Stimulated activated CD4-positive, alpha-beta T cell treated with anti-CD3 and anti-CD28 coated beads, Interleukin-2, amount 100 ng/mL, for 48 hours (primary cell): Measurements from ENCODE around the gene ARHGEF6.

ENCODE experiments used
- DNase-seq, 2 donors: peaks; one replicate each; pipeline ENCODE4 v3.0.0-alpha.2; 2020

ARHGEF6 gene

DNA sequence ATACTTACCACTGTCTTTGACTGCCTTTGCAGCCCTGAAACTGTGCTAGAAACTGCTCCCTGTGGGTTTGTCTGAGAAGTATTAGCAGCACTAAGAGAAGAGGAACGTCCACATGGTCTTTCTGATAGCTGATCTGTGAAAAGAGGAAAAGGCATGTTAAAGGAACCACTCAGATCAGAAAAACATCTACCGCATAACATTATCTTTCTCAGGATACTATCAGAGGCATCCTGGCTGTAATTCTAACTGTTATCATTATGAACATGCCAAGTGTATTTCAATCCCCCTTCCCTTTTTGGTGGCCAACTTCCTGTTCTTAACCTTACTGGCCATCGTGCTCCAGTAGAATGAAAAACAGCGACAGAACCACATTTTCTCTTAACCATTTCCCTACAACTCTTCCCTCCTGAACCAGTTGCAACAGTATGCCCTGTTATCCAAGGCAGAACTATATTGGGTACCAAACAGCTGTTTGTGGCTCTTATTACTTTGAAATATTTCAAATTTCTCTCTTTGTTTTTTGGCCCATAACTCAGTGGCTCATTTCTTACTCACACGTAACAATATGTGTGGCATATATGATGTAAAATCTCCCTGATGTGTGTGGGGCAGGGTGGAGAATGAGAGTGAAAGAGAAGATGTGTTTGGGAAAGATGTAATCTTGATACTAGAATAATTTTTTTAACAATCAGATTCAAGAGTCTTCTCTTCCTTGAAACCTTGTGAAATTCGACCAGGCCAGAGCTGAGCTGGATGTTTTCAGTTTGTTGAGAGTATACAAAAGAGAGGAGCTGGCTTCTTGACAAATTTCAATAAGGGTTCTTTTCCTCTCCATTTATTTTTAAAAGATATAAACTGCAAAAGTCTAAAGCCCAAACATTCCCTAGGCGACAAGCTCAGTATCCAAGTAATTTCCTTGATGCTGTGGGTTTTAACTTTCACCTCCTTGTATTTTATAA lies 35.2 kb downstream of the ARHGEF6 start:
- no peak for DNase-seq

DNA sequence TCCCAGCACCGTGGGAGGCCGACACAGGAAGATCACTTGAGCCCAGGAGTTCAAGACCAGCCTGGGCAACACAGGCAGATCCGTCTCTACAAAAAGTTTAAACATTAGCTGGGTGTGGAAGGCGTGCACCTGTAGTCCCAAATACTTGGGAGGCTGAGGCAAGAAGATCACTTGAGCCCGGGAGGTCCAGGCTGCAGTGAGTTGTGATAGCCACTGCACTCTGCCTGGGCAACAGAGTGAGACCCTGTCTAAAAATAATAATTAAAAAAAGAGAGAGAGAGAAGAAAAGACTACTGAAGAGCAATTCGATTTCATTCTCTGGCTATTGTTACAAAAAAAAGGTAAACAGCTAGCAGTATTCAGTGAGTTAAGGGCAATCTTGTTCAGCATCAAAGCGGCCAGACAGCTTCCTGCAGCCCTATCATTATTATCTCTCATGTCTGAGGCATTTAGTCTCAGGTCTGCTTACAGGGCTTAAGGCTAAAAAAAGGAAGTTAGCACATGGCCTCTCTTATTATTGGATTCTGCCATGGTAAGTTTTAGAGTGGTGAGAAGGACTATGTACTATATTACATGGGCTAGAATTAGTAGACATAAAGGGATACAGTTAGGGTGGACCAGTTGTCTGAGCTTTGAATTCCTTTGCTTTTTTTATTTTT lies 37.9 kb downstream of the ARHGEF6 start:
- no peak for DNase-seq

DNA sequence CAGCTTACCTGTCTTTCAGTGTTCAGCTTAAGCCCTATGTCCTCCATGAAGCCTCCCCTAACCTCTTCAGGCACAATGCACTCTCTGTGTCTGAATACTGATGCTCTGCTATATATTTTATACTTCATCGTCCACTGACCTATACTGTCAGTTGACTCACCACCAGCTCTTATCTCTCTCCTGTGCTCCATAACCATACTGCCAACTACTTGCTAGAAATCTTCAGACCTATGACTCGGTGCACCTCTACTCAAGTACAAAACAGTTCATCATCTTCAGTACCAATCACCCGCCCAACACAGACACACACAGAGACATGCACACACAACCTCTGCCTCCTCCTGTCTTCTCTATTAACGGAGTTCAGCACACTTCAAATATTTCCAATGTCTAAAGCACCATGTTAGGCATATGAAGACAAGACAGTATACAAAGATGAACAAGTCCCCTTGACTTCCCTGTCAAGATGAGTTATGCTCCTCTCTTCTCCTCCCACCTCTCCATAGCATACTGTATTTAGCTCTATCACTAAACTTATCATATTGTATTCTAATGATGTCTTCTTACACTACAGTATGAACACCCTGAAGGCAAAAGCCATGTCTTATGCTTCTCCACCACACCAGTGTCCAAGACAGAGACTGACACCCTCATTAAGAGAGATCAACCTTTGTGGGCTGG lies 42.5 kb downstream of the ARHGEF6 start:
- DNase-seq = no peak

DNA sequence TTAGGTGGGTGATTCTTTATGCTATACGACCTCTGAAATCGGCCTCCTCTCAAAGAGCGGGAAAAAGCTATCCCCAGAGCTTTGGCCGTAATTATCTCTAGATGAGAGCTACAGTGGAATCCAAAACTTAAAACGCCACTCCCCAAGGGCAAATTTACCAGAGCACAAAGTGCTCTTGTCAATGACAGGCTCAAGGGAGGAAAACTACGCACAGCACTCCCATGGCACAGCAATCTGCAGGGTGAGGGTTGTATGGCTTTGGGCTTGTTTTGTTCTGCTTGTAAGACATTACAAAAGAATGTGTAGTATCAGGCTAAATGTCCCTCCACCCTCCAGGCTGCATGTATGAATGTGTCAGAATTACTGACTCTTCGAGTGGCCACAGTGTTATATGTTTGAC lies 44.0 kb downstream of the ARHGEF6 start:
- no peak for DNase-seq

DNA sequence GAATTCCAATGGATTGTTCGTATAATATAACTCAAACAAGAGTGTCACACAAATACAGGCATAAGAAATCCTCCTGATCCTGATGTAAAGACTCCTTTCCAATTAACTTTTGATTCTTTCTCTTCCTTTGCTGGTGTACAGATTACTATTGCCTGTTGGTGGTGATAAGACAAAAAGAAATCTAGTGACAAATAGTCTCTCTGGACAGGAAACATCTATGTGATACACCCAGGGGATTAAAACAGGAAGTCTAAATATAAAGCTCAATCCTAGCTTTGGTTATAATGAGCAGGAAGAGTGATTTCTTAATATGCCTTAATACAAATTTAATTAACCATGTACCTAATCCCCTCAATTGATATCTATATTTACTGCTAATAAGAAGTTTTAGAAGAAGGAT lies 45.1 kb downstream of the ARHGEF6 start:
- DNase-seq = no peak

DNA sequence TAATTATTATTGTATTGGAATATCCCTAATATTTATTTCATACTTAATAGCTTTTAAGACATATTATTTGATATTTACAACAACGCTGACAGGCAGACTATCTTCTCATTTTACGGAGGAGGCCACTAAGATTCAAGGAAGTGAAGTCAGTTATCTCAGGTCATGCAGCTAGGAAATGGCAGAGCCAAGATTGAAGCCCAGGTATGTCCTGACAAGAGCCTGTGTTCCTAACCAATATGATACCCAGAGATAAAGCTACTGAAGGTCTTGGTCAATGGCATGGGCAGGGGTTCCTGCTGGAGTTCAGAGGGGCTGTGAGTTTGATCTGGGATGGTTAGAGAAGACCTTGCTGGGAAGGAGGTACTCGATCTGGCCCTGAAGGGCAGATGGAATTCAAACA lies 47.1 kb downstream of the ARHGEF6 start:
- DNase-seq = no peak

DNA sequence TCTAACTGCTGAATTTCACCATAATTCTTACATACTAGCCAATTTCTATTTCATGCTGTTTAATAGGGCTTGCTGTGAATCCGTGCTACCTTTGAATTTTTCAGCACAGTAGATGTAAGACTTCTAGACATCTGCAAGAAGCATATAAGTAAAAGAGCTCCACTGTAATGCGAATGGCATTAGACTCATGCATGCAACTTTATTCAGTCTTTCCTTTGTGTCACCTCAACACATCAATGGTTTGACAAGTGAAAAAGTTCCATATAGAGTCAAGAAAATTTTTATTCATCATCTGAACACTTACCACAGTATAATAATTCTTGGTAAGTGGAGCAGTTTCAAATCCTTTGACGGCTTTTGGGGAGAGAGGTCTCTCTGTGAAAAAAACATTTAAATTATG lies 48.9 kb downstream of the ARHGEF6 start:
- DNase-seq = no peak

DNA sequence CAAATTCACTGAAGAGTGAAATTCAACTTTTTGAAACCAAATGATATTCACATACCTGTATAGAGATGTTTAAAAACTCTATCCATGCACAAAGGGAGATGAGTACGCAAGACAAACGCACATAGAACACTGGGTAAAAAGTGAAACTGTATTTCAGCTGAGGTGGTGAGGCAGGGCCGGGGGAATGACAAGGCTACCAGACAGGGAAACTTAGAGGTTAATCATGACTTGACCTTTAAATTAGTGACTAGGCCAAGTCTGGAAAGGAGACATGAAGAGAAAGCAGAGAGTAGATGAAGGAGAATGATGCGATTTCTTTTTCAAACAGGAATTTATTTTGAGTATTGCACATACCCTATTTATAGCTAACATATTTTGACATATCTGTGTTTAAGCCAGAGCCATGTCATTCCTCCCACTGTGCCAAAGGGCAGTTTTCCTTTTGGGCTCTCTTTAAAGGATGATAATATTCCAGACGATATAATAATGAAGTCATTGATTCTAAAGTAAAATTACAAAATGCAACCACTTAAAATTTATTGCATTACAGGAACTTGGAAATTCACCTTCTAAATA lies 49.4 kb downstream of the ARHGEF6 start:
- no peak for DNase-seq

DNA sequence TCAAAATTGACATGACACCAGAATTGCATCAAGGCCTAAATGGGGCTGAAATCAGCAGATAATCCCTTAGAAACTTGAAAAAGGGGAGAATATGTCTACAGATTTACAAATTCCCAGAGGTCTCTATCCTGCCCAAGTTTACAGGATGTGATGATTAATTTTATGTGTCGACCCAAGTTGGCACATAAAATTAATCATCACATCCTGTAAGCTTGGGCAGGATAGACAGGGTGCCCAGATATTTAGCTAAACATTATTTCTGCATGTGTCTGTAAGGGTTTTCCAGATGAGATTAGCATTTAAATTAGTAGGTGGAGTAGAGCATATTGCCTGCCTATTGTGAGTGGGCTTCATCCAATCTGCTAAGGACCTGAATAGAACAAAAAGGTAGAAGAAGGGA lies 52.3 kb downstream of the ARHGEF6 start:
- DNase-seq = no peak

DNA sequence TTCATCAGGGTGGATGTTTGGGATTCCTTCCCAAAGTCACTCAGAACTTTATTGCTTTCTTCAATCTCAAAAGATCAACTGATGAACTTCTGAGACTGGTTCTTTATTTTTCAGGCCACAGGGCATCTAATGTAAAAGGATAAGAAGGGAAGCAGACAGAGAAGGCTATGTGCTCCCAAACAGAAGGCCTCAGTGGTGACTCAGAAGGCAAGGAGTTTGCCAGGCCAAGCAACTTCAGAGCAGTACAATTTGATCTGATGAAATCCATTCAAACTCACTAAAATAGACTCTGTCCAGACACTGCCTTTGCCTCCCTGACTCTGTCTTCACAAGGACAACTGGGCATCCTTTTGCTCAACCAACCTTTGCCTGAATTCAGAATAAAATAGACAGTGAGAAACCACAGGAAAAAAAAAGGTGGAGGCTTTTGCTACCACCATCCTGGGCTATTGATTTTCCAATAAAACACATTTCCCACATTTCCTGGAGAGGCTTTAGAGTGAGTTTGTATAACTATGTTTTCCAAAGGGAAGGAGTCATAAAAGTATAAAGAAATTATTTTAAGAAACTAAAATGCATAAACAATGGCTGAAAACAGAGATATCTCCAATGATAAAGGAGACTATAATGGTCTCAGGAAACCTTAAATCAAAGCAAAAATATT lies 55.2 kb downstream of the ARHGEF6 start:
- no peak for DNase-seq

DNA sequence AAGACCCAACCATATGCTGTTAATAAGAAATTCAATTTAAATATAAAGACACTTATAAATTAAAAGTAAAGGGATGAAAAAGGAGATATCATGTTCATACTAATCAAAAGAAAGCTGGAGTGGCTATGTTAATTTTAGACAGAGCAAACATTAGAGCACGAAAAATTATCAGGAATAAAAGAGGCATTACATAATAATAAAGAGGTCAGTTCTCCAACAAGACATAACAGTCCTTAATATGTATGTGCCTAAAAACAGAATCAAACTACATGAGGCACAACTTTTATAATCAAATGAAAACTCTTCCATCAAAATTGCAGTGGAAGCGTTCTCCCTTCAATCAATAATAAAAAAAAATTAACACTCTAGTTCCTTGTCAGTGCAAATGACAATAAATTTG lies 62.6 kb downstream of the ARHGEF6 start:
- no peak for DNase-seq

DNA sequence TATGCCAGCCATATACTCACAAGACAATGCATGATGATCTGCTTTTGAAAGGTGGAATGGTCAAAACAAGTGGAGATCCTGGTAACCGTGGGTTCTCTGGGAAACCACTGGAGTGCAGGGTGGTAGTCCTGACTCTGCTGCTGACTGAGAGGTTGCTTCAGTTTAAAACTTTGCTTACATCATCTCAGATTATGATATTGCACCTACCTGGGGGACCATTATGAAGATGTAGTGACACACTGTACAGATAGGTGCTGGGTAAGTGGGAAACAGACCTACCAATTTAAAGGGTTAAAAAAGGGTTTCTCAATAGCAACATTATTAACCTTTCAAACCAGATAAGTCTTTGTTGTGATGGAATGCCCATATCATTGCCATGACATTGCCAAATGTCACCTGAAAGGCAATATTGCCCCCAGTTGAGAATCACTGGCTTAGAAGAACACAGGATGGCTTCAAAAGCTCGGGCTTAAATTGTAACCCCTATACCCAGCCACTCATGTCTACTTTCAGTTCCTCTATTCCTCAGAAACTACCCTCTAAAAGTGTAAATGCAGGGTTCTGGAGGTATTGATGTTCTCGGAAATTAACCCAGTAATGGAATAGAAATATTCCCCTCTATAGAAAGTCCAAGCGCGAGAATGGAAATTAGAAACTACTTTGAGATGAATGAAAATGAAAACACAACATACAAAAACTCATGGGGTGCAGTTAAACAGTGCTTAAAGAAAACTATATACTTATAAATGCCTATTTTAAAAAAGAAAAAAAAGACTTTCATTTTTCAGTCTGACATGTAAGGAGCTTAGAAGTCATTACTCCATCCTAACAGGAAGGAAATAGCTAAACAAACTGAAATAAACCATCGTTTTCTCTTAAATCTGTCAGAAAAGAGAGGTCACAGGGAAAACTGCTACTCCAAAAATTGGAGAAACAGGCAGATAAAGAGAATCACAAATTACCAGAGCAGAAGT lies 65.8 kb downstream of the ARHGEF6 start:
- DNase-seq = no peak

DNA sequence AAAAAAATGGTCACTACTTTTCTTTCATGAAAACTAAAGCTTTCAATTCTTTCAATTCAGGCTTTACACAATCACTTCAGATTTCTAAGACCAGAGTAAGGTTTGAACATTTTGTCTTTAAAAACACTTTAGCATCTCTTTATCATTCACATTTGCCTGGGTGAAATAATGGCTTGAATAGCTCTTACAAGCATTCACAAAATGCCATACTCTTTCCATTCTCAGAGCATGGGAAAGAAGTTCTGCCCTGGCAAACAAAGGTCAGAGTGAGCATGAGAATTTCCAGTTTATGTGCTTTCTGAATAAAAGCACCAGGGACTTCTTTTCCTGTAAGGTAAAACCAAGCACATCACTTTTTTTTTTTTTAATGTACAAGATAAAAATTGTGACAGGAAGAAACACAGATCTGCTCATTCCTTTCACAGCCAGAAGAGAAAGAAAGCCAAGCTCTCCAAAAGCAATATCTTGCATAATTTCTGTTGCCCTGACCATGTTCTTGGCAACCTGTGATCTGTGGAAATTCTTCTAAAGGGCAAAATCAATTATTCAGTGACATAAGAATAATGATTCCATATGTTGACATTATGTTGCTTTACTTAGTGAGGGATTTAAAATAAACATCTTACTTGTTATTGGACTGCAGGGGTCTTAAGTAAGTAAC lies 68.0 kb downstream of the ARHGEF6 start:
- DNase-seq = no peak

DNA sequence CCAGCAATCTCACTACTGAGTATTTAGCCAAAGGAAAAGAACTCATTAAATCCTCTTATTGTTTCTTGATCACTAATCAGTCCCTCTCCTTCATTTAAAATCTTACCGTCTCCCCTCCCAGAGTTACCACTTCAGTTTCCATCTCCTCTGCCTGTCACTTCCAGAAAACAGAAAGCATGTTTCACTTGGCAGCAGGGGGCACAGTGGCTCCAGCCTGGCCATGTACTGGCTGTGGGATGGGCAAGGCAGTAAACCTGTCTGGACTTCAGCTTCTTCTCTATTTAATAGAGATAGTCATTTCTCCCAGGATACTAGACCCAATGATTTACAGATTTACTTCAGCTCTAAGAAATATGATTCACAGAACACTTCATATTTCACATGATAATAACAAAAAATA lies 69.6 kb downstream of the ARHGEF6 start:
- no peak for DNase-seq

DNA sequence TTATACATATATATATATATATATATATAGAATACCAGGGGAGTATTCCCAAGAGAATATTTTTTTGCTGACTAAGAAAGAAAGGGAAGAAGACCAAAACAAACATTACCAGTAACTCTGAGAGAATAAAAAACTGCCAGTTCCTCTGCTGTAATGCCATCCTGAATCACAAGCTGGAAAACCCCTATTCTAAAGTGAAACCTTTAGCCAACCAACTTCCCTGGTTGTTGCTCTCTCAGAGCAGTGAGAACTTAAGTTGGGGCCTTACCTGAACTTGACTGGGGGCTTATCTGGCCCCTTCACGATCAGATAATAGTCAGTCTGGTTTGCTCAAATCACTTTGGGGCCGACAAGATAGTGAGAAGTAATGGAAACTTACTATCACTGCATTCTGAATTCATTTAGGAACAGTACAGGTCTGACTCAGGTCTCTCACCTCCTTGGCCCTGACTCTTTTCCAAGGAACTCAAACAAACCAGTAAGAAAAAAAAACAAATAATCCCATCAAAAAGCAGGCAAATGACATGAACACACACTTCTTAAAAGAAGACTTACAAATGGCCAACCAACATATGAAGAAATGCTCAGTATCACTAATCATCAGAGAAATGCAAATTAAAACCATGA lies 70.3 kb downstream of the ARHGEF6 start:
- DNase-seq = no peak

DNA sequence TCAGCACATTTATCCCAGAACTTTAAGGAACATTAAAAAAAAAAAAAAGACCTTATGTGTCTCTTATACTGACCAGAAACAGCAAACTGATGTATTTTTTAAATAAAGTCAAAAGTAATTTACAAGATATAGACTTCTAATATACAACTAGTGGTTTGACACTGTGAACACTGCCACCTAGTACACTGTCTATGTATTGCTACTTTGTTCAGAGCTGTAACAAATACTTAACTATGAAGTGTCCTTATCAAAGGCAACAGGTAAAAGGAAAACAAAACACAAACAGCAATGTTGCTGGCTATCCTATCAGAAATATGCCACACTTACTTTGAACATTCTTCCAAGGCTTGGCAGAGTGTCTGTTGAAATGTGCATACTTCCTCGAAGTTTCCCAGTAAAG lies 72.4 kb downstream of the ARHGEF6 start:
- DNase-seq = no peak

DNA sequence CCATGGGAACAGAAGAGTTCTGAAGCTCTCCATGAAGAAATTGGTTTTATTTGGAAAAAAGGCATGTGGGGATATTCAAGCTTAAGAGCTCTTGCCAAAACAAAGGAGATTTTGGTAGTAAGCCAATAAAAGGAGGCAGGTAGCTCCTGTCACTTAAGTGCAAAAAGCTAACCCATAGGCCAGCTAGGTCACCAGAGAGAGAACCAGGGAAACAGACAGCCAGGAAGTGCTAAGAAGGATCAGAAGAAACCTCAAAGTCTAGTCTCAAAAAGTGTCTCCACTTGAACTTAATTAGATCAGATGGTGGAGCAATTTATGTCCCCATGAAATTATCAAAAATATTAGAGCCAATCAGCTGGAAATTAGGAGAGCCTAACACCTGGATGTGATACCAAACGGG lies 83.6 kb downstream of the ARHGEF6 start:
- no peak for DNase-seq

DNA sequence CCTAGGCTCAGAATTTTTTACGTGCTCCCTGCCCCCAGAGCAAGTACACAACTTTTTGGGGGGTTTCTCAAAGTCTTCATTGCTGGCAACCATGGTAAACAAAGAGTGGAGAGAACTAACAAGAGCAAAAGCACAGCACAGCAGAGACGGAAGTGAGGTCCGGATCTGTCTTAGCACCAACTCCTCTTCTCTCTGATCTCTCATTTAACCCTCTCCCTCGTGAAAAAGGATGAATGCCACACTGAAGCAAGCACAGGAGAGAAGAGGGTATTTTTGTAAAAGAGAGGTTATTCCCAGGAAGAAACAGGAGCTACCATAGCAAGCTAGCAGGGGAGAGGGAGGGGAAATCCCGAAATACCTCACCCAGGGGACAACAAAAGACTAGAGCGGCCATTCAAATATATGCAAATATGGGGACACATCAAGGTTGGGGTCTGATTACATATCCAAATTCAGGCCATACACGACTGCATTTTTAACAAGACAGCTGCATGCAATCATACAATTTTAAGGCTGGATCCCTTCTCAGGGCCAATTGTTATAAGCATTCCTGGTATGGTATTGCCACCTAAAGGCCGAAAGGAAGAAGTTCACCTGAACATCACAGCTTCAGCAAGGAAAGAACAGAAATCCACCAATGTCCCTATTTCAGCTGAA lies 86.2 kb downstream of the ARHGEF6 start:
- DNase-seq = no peak

DNA sequence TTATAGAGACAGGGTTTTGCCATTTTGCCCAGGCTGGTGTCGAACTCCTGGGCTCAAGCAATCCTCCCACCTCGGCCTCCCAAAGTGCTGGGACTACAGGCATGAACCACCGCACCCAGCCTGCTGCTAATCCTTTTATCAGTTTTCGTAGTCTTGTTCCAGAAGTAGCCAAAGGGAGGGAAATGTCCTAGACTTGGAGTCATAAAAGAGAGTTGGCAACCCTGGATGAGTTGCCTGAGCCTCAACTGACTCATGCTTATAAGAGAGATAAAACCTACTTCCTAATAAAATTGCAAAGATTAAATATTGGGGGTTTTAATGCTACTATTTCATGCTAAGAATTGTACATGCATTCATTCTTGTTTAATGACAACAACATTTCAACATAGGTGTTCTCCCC lies 88.5 kb downstream of the ARHGEF6 start:
- no peak for DNase-seq
